SHP77 treated with DMSO at 0.1 percent for 48 hours (cell line): Measurements from ENCODE around the gene ZBTB3.
"Not testable (repeated sequence)": the region's sequence is repeated elsewhere in the genome, so short reads cannot be mapped to it uniquely, and the experiment has no call there.

ENCODE experiments used
- DNase-seq: peaks from one replicate; lab custom pipeline; 2025; lab: John Stamatoyannopoulos, UW

Gene ZBTB3

DNA sequence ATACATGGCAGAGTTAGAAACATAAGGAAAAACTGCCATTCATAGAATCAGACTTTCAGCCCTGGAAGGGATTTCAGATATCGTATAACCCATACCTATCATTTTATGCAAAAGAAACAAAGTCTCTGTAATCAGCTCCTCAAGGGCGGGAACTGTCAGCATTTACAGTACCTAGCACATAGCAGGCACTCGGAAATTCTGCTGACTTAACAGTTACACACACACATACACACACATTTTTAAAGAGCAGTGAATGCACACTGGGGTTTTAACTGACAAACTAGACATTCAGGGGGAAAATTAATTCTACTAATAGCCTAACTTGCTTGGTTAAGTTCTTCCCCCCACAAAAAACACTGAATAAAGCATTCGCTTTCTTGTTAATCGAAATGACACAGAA, 37.8 kb downstream of the ZBTB3 start:
- DNase-seq: no peak

GRCh38 chr11:62715150-62716130, 38.5 kb downstream of the ZBTB3 start:
- no peak for DNase-seq

DNA sequence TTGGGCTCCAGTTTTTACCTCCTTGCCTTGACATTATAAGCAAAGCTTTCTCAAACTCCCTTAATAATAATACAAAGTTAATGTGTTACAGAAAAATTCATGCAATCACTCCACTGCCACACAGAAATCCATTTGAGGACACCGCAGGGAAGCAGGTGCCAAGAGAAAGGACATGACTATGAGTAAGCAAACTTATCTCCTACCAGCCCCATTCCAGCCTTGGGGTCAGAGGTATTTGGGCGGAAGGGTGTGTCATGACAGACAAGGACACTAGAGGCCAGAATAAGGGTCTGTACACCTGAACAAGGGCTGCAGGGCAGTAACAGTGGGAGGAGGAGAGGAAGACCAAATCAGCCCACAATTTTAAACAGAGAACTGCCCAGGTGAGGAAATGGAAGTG, 40.6 kb downstream of the ZBTB3 start:
- no peak for DNase-seq

DNA sequence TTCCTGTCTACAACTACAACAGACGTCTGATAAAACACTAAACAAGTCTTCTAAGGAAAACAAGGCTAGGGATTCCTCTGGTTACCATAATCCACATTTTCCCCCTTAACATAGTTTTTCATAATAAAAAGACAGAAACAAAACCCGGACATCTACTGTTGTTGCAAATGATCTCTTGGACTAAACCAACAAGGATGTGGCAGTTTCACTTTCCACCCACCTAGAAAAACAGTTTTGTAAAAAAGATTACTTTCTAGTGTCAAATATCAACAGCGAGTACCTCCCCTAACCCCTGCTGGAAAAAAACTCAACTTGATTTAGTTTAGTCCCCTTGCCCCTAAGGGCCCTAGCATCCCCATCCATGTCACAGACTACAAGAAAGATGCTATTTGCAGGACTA, 41.1 kb downstream of the ZBTB3 start:
- no peak for DNase-seq

- DNase-seq: no peak
These were observed 41.6 kb downstream of the ZBTB3 start for GRCh38 chr11:62712276-62712812.

DNA sequence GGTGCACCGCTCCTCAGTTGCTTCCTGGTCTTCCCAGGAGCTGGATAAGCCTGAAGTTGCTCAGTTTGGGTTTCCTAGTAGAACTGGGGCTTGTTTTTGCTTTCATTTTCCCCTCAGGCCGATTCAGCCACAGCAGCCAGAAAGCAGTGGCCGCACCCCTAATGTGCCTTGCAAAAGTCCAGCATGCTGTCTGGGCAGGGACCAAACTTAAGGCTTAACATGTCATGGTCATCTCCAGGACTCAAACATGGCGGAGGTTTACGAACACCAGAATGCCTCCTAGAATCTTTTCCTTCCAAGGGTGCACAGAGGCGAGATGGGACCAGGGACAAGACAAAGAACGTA, 44.0 kb downstream of the ZBTB3 start:
- DNase-seq: no peak

DNA sequence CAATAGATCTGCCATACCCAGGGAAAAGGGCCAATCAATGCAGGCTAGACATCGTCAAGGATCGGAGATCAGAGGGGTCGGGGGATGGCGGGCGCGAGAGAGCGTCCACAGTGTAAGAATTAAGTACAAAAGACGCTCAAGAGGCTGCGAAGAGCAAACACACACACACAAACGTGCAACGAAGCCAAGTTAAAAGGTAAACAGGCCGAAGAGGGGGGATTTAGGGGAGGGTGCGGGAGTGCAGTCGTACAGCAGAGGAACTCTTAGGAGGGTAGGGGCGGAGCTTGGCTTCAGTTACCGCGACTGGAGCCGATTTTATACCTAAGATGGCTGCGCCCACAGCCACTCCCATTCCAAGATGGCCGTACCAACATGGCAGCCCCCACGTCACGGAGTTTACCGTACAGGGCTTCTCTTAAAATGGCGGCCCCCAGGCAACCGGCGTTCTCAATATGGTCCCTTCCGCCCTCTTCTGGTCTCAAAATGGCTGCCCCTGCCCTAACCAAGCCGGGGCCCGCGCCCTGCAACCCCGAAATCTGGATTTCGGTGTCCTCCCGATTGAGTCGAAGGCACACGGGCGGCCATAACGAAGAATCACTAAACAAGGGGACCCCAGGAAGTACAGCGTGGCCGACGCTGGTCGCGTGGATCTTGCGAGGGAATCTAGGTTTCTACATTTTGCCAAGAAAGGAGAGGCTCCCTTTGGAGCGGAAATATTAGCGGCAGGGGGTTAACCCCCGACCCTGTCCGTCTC, 44.5 kb downstream of the ZBTB3 start:
- DNase-seq: peak; percentile 92

DNA sequence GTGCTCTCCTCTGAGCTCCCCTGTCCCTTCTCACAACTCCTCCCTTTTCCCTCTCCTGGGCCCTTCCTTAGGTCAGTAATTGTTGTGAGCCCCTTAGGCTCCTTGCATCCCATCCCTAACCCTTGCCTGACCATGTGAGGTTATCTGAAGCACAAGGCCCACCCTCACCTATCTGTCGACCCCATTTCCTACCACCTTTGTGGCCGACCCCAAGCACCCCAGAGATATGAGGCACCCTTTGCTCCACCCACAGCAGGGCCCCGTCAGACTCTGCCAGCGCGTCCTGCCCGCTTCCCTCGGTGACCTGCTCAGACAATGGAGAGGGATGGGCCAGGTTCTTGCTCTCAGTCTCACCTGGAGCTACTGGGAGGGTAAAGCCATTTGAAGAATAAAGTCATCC, 45.2 kb downstream of the ZBTB3 start:
- DNase-seq: no peak

GRCh38 chr11:62708392-62708791, 45.6 kb downstream of the ZBTB3 start:
- no peak for DNase-seq

- peak; percentile 56 for DNase-seq
These were observed 46.6 kb downstream of the ZBTB3 start, which contains the start of the genes BSCL2 and GNG3 for GRCh38 chr11:62707277-62707861. Gene BSCL2 (minus strand): TSS chr11:62707424. CDS start chr11:62707195, 229 bp downstream. Gene GNG3 (plus strand): TSS chr11:62707676. CDS start chr11:62708296, 620 bp downstream.

- no peak for DNase-seq
These were observed 47.1 kb downstream of the ZBTB3 start for GRCh38 chr11:62706850-62707247.

DNA sequence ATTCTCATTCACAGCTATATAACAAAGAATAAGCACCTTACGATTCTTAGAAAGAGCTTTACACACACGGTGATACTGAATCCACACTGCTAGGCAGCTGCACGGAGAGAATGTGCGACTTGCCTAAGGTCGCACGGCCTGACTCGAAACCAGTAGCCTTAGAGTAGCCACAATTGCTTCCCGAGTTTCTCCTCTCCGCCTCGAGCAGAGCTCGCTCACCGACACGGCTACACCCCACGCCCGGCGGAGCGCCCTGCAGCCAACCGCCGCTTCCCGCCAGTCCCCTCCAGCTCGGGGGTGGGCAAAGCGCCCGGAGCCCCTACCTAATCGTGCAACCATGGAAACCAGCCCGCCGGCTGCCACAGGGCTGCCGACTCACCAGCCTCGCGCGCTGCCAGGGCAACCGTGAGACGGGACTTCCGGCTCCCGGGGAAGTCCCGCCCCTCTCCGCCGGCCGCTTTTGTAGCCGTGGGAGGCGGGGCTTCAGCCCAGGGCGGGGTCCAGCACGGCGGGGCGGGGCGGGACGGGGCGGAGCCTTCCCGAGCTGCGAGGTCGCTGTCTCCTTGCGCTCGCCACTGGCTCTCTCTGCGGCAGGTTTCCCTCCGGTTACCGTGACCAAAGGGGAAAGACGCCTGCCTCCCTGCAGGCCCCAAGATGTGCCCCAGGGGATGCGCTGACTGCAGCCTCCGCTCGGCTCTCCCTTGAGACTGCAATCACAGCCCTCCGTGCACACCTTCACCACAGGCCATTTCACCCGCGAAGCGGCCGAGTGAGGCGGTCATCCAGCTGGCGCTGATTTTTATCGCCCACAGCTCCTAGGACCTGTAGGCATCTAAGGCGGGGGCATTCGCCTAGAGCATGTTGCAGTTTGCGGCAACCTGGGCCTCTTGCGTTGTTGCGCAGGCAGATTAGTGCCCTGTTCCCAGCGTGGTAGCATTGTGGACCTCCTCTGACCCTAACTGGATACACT, 47.8 kb downstream of the ZBTB3 start:
- peak; percentile 76 for DNase-seq

DNA sequence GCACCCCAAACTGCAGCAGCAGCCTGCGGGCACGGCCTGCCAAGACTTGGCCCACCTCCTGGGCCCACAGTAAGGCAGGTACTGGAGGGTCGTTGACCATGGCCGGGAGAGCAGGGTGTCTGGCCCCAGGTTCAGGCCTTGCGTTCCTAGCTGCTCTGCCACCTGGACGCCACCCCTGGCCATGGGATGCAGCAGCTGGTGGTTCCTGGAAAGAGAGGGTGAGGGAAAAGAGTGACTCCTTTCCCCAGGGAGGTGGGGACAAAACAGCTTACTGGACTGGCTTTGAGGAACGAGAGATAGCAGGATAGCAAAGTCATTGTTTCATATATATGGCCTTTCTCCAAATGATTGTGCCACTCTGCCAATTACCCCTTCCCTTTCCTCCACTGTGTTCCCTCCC, 48.5 kb downstream of the ZBTB3 start:
- peak; percentile 9 for DNase-seq

GRCh38 chr11:62703921-62704320, 50.0 kb downstream of the ZBTB3 start:
- not testable (repeated sequence) for DNase-seq

DNA sequence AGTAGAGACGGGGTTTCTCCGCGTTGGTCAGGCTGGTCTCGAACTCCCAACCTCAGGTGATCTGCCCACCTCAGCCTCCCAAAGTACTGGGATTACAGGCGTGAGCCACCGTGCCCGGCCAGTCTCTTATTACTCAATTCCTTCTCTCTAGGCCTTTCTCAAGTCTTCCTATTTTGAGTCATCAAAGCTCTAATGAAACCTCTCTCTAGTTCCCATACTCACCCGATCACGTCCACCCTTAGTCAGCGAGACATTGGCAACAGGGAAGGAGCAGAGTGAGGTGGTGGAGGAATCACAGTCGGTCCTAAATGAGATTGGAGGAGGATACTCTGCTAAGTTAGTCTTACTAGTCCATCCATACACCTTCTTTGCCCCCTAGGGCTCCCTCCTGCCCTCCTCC, 51.7 kb downstream of the ZBTB3 start:
- no peak for DNase-seq
